ENCODE results near the gene PER3.

DNA sequence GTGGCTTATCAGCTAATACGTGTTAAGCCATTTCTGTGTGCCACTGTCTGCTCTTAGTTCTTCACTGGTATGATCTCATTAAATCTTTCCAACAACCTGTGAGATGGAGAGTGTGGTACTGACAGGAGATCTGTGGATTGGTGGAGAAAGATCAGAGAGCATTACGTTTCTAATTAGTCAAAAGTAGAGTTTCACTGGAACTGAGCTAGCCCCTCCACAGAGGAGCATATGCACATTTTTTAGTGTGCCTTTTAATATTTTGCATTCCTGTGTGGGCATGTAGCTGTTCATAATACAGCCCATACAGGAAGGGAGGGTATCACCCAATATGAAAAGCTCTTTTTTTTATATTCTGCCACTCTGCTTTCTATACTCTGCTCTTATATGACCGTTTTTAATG is 37.2 kb downstream of the PER3 start:
- TF ChIP-seq, protein P1, sequence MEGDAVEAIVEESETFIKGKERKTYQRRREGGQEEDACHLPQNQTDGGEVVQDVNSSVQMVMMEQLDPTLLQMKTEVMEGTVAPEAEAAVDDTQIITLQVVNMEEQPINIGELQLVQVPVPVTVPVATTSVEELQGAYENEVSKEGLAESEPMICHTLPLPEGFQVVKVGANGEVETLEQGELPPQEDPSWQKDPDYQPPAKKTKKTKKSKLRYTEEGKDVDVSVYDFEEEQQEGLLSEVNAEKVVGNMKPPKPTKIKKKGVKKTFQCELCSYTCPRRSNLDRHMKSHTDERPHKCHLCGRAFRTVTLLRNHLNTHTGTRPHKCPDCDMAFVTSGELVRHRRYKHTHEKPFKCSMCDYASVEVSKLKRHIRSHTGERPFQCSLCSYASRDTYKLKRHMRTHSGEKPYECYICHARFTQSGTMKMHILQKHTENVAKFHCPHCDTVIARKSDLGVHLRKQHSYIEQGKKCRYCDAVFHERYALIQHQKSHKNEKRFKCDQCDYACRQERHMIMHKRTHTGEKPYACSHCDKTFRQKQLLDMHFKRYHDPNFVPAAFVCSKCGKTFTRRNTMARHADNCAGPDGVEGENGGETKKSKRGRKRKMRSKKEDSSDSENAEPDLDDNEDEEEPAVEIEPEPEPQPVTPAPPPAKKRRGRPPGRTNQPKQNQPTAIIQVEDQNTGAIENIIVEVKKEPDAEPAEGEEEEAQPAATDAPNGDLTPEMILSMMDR (IDR thresholded peaks at IDR 0.05 in 2 of 3, conservative IDR thresholded peaks at IDR 0.05 in 1 of 3; ENCODE audit: borderline replicate concordance in 1 of 3, insufficient read depth in 1 of 3, low read depth in 2 of 3, low read length in 2 of 3): no peak
- TF ChIP-seq EZH2 (IDR thresholded peaks at IDR 0.05) (no peak), SRF (IDR thresholded peaks at IDR 0.05; ENCODE audit: low read depth) (no peak)

Measured in HCT116 (cell line).